Large intestine (tissue), 3 donors: ENCODE measurements around the gene UNC5B. TPM values are rescaled to one million over a fixed set of nuclear protein-coding genes. Genes with fewer than 3 reads are reported as not detected.

Experiments
- DNase-seq, 2 donors: peaks; one replicate each; pipeline versions ENCODE4 v3.0.0 to v3.0.0-alpha.2; 2013
- H3K27ac ChIP-seq: one replicate; pipeline ENCODE4 v1.5.1; 2013; ENCODE audit warnings: low read length
- H3K27me3 ChIP-seq: 2 replicates; pipeline ENCODE4 v1.6.1; 2013; ENCODE audit warnings: low read length; ENCODE audit not compliant: control insufficient read depth, insufficient read depth
- H3K36me3 ChIP-seq: 2 replicates; pipeline ENCODE4 v1.6.1; 2013; ENCODE audit warnings: low read length; ENCODE audit not compliant: control insufficient read depth, insufficient read depth
- H3K4me1 ChIP-seq: one replicate; pipeline ENCODE4 v1.6.1; 2013; ENCODE audit warnings: low read length; ENCODE audit not compliant: control insufficient read depth, insufficient read depth
- H3K4me3 ChIP-seq: one replicate; pipeline ENCODE4 v1.5.1; 2013; ENCODE audit warnings: low read length
- H3K9me3 ChIP-seq: one replicate; pipeline ENCODE4 v1.6.1; 2013; ENCODE audit warnings: mild to moderate bottlenecking, low read depth, low read length, moderate library complexity; ENCODE audit not compliant: control insufficient read depth
- WGBS: methylation state at CpG from one replicate; pipeline ENCODE4 v1.1.5; 2013; ENCODE audit warnings: low lambda C conversion rate; ENCODE audit not compliant: insufficient coverage; 5-methylcytosine and 5-hydroxymethylcytosine counted together
- polyA plus RNA-seq: library from polyadenylated mRNA; unstranded; fragments of 120-200 nt; gene quantifications from one replicate; pipeline ENCODE4 v1.2.1, GENCODE V29; 2013

Gene UNC5B
- polyA plus RNA-seq, 1 donor = 10.5 TPM

- Histone ChIP-seq H3K27me3 (peaks cover 8% of the 10 kb centered on the region), H3K9me3 (no peaks in the 10 kb centered on the region), H3K36me3 (no peaks in the 10 kb centered on the region), H3K4me1 (peaks cover 12% of the 10 kb centered on the region), H3K27ac (no peak overlapping the region), H3K4me3 (no peak overlapping the region)
- WGBS = no CpG with 5 or more reads among the region's 1 CpG
- no peak for DNase-seq
These were observed 24.2 kb upstream of the UNC5B start for GRCh38 chr10:71188201-71188600.

- Histone ChIP-seq H3K27ac (no peak overlapping the region), H3K4me1 (no peaks in the 10 kb centered on the region), H3K9me3 (no peaks in the 10 kb centered on the region), H3K27me3 (peaks cover 8% of the 10 kb centered on the region), H3K36me3 (no peaks in the 10 kb centered on the region), H3K4me3 (no peak overlapping the region)
- WGBS = no CpG with 5 or more reads among the region's 4 CpGs
- DNase-seq = no peak
These were observed 21.4 kb upstream of the UNC5B start for GRCh38 chr10:71191019-71191418.

- H3K27me3 ChIP-seq = peaks cover 8% of the 10 kb centered on the region
- H3K27ac ChIP-seq = no peak overlapping the region
- H3K9me3 ChIP-seq = no peaks in the 10 kb centered on the region
- DNase-seq = no peak
- H3K4me1 ChIP-seq = no peaks in the 10 kb centered on the region
- H3K4me3 ChIP-seq = no peak overlapping the region
- no peaks in the 10 kb centered on the region for H3K36me3 ChIP-seq
- no CpG with 5 or more reads among the region's 13 CpGs for WGBS
These were observed 20.8 kb upstream of the UNC5B start for GRCh38 chr10:71191551-71192076.

- DNase-seq = no peak
- no CpG with 5 or more reads among the region's 3 CpGs for WGBS
- H3K4me3 ChIP-seq = no peak overlapping the region
- peaks cover 4% of the 10 kb centered on the region for H3K9me3 ChIP-seq
- no peak overlapping the region for H3K27ac ChIP-seq
- H3K27me3 ChIP-seq = peaks cover 8% of the 10 kb centered on the region
- H3K36me3 ChIP-seq = no peaks in the 10 kb centered on the region
- no peaks in the 10 kb centered on the region for H3K4me1 ChIP-seq
These were observed 18.9 kb upstream of the UNC5B start for GRCh38 chr10:71193516-71193915.

- no peaks in the 10 kb centered on the region for H3K4me1 ChIP-seq
- H3K4me3 ChIP-seq = no peak overlapping the region
- H3K27ac ChIP-seq = no peak overlapping the region
- H3K36me3 ChIP-seq = no peaks in the 10 kb centered on the region
- H3K9me3 ChIP-seq = peaks cover 4% of the 10 kb centered on the region
- H3K27me3 ChIP-seq = no peaks in the 10 kb centered on the region
- DNase-seq = no peak
These were observed 14.4 kb upstream of the UNC5B start for GRCh38 chr10:71197955-71198354.

GRCh38 chr10:71201849-71202248 lies 10.5 kb upstream of the UNC5B start:
- H3K4me1 ChIP-seq = no peaks in the 10 kb centered on the region
- H3K9me3 ChIP-seq = peaks cover 4% of the 10 kb centered on the region
- peaks cover 2% of the 10 kb centered on the region for H3K27me3 ChIP-seq
- H3K4me3 ChIP-seq = no peak overlapping the region
- DNase-seq = no peak
- WGBS = 57% methylated on average over 1 of the region's 1 CpG
- H3K36me3 ChIP-seq = no peaks in the 10 kb centered on the region
- H3K27ac ChIP-seq = no peak overlapping the region

GRCh38 chr10:71202314-71202713 lies 10.1 kb upstream of the UNC5B start:
- Histone ChIP-seq H3K27ac (no peak overlapping the region), H3K9me3 (peaks cover 4% of the 10 kb centered on the region), H3K36me3 (no peaks in the 10 kb centered on the region), H3K4me3 (no peak overlapping the region), H3K4me1 (no peaks in the 10 kb centered on the region), H3K27me3 (peaks cover 2% of the 10 kb centered on the region)
- DNase-seq = no peak
- no CpG with 5 or more reads among the region's 1 CpG for WGBS

- Histone ChIP-seq H3K36me3 (no peaks in the 10 kb centered on the region), H3K9me3 (peaks cover under 1% of the 10 kb centered on the region), H3K27ac (no peak overlapping the region), H3K27me3 (peaks cover 2% of the 10 kb centered on the region), H3K4me3 (no peak overlapping the region), H3K4me1 (no peaks in the 10 kb centered on the region)
- 100% methylated on average over 1 of the region's 1 CpG for WGBS
- no peak for DNase-seq
These were observed 9.2 kb upstream of the UNC5B start for GRCh38 chr10:71203124-71203523.

GRCh38 chr10:71203716-71204115 lies 8.7 kb upstream of the UNC5B start:
- Histone ChIP-seq H3K36me3 (no peaks in the 10 kb centered on the region), H3K27ac (no peak overlapping the region), H3K27me3 (peaks cover 2% of the 10 kb centered on the region), H3K4me3 (no peak overlapping the region), H3K9me3 (no peaks in the 10 kb centered on the region), H3K4me1 (no peaks in the 10 kb centered on the region)
- no peak for DNase-seq
- no CpG with 5 or more reads among the region's 5 CpGs for whole genome bisulfite sequencing

GRCh38 chr10:71204746-71205145 lies 7.6 kb upstream of the UNC5B start:
- no peaks in the 10 kb centered on the region for H3K4me1 ChIP-seq
- no peak for DNase-seq
- 67% methylated on average over 1 of the region's 2 CpGs for whole genome bisulfite sequencing
- H3K27me3 ChIP-seq = peaks cover 8% of the 10 kb centered on the region
- no peaks in the 10 kb centered on the region for H3K36me3 ChIP-seq
- H3K4me3 ChIP-seq = no peak overlapping the region
- no peak overlapping the region for H3K27ac ChIP-seq
- H3K9me3 ChIP-seq = no peaks in the 10 kb centered on the region

- Histone ChIP-seq H3K4me1 (no peaks in the 10 kb centered on the region), H3K9me3 (no peaks in the 10 kb centered on the region), H3K27ac (no peak overlapping the region), H3K4me3 (no peak overlapping the region), H3K36me3 (no peaks in the 10 kb centered on the region), H3K27me3 (peaks cover 16% of the 10 kb centered on the region)
- no peak for DNase-seq
- WGBS = no CpG with 5 or more reads among the region's 4 CpGs
These were observed 6.9 kb upstream of the UNC5B start for GRCh38 chr10:71205468-71205867.
